GM18517 (cell line): ENCODE measurements around the gene HOXA3.
A peak's percentile ranks its signal among the peaks of the same experiment; 100 is the strongest.

Experiments used
- ATAC-seq: cut with Tn5 transposase; IDR thresholded peaks from one replicate; pipeline ENCODE4 v1.9.1; 2021; ENCODE audit warnings: mild to moderate bottlenecking, moderate library complexity; ENCODE audit not compliant: unreplicated experiment

Gene HOXA3

DNA sequence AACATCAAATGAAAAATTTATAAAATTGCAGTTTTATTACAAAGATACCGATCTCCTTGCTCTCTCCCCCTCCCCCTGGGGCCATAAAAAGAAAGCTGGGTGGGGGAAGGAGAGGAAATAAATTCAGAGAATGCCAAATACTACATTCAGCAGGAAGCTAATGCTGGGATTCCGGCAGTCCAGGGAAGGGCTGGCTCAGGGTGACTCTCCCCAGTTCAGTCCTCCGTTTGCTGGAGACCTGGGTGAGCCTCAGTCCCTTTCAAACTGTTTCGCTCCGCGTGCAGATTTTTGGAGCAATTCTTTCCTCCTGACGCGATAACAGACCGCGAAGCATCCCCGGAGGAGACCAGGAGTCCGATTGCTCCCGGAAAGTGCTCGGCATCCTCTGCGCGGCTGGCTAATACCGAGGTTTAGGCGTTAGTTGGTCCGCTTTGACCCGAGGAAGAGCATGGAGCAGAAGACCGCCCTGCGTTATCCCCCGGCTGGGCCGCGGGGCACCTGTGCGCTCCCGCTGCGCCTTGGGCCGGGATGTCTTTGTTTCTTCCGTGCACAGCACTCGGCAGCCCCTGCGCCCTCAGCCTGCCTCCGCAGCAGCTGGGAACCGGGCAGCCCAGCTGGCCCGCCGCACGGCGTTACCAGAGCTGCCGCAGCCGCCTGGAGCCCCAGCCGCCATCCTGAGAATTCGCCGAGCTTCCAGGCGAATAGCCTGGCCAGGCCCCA, 46.0 kb downstream of the HOXA3 start:
- no peak for ATAC-seq

DNA sequence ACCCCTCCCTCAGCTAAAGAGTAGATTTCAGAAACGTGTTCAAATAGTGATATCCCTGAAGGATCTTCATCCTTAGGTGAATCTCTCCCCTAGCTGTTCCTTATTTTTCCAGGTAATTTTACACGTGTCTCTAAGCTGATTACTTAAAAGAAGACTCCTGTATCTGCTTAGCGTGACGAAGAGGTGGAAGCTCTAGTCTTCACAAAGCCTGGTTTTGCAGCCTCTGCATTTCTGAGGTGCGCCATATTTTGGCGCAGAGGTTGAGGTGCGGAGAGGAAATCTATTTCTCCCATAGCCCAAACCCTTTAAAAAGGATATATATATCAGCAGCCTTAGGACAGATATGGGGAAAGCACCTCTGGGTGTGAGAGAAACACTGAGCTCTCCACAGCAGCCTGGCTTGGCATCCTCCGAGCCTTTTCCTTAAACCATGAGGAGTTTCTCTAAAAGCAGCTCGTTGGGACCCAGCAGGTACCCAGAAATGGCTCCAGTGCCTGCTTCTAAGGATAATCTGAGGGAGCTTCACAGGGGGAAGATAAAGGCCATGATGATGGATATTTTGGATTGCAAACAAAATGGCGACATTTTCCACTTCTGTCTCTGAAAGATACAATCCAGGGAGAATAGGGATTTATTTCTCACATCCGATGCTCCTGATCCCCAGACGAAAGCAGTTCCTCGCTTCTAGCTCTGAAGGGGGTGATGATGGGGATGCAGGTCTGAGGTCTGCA, 46.9 kb downstream of the HOXA3 start:
- no peak for ATAC-seq

DNA sequence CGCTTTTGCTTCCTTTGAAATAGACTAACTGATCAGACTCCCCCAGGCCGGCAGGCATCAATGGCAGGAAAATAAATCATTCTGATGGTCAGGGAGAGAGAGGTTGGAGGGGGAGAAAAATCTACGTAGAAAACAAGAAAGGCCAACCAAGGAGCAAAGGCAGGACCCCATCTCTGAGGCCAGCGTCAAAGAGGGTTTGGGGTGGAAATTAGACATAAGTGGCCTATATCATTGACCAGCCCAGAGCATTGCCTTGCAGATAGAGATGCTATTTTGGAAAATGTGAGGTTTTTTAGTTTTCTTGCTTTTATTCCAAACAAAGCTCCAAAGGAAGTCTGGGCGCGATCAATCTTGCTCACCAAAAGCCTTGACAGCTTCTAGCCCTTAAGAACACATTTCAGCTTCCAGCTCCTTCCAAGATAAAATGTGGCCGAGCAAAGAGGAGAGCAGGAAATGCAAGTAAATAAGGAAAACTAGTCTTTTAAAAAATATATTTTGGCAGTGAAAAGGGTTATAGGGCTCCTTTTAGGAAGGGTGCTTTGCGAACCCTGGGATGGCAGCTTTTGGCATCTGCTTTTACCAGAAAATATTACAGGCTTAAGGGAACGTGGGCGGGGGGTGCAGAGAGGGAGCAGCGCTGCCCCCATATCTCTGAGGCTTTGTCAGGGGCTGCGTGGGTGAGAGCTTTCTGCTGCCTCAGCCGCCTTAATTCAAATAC, 47.9 kb downstream of the HOXA3 start:
- no peak for ATAC-seq

DNA sequence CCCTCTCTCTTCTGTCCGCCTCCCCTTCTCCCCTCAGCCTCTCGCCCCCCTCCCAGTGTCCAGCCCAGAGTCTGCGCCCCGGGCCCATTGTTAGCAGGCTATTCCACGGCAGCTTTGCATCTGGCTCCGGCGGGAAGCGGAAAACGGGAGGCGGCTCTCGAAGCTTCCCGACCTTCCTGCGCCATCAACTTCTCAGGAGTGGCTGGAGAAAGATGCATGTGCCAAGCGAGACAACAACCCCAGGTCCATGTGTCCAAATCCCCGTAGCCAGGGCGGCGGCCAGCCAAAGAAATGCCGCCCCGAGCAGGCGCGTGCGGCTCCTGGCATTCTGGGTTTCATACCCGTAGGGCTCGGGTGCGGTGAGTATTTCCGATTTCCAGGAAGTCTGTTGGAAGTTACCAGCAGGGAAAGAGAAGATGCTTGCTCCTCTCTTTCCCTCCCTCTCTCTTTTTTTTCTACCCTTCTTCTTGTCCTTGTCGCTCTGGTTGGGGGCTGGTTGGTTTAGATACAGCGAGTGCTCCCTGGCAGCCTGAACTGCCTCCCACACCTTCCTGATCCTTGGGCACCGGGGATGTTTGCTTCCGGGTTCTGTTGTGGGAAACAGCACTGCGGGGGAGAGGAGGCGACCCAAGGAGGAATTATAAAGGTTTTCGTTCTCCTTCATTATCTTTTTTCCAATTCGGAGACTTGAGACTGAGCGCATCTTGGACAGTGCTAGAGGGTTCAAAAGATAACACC, 48.7 kb downstream of the HOXA3 start:
- ATAC-seq = no peak

DNA sequence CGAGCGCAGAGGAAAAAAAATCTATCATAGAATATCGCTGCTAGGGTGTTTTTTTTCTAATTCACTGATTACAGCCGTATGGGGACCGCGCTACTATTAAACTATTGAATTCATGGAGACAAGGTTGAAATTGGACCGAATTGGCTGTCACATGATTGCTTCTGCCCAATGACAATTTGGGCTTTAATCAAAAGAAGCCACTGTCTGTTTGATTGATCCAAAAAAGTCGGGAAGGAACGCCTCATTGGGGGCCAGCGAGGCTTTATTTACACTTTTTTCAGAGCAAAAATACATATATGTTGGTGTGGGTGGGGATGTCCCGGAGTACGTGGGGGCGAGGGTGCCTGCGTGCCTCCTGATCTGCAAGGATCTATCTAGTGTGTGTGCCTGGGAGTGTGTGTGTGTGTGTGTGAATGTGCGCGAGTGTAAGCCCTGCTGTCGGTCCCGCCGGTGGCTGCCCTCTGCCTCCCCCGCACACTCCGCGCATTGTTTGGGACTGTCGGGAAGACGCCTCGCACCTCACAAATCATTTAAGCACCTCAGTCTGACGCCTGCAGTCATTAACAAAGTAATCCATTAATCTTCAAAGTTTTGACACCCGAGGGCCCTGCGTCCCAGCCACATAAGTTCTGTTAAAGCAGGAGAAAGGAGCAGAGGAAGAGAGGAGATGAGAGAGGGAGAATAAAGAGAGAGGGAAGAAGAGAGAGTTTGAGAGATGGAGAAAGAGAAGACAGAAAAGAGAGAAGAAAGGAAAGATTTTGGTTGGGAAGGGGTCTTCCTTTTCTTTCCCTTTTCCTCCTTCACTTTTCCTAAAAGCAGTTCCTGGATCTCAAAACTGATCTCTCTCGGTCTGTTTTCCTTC, 49.6 kb downstream of the HOXA3 start, which contains the start of gene HOXA2:
Gene HOXA2 (minus strand): TSS at position 103 of the 862 bp plus-strand sequence. CDS start 183 bp downstream, outside the sequence.
- no peak for ATAC-seq

DNA sequence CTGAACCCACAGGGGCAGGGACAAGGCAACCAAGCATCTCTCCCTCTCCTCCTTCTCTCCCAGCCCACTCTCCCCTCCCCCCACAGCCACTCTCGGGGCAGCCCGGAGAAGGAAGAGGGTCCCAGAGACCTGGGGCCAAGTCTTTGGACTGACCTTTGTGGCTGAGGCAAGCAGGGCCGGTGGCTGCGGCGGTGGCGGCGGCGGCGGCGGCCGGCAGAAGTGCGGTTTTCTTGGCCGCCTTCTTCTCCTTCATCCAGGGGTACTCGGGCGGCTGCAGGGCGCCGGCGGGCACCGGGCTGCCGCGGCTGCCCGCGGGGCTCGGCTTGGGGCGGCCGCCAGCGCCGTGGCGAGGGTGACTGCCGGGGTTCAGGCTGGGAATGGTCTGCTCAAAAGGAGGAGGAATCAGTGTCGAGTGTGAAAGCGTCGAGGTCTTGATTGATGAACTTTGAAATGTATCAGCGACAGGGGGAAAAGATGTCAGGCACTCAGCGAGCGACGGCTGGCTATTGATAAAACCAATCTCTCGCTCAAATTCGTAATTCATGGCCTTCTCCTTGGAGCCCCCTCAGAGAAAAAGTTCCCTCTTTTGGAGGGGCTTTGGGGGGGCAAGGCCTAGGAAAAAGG, 50.3 kb downstream of the HOXA3 start:
- no peak for ATAC-seq

DNA sequence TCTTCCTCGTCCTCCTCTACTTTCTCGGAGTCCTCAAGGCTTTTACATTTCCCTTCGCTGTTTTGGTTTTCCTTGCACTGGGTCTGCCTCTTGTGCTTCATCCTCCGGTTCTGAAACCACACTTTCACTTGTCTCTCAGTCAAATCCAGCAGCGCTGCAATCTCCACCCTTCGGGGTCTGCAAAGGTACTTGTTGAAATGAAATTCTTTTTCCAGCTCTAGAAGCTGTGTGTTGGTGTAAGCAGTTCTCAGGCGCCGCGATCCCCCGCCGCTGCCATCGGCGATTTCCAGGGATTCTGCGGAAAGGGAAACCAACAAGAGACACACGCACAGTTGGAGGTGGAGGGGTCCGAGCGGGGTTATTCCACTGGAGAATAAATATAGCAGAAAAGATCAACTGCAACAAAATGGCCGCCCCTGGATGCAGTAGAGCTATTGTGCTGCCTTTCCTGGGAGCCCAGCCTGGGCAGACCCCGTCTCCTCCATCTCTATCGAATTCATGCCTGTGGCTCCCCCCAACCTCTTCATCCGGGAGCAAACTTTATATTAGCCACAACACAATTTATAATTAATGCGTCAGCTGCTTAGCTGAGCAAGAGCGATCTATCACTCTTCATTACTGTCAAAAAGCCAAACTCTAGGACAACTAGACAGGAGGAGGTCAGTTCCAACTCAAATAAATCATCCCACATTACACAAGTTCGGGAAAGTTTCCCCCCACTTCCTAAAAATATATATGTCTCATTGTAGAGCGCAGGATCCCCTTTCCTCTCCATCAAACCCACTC, 51.0 kb downstream of the HOXA3 start:
- no peak for ATAC-seq

DNA sequence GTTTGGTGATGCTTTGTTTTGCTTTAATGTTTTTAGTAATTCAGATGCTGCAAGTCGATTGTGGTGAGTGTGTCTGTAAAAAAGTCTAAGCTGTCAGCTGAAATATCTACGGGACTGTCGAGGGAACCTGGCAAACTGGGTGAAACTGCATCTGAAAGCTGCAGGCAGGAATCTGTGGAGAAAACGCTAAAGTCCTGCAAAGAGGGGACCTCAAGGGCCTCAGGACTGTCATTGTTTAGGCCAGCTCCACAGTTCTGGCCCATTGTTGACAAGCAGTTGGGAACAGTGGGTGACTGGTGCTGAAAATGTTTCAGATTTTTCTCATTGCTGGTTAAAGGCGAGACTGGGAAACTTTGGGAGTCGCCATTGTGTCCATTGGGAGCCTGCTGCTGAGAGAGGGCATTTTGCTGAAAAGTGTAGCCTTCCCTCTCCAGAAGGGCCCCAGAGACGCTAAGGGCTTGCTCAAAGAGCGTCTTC, 51.7 kb downstream of the HOXA3 start:
- no peak for ATAC-seq

DNA sequence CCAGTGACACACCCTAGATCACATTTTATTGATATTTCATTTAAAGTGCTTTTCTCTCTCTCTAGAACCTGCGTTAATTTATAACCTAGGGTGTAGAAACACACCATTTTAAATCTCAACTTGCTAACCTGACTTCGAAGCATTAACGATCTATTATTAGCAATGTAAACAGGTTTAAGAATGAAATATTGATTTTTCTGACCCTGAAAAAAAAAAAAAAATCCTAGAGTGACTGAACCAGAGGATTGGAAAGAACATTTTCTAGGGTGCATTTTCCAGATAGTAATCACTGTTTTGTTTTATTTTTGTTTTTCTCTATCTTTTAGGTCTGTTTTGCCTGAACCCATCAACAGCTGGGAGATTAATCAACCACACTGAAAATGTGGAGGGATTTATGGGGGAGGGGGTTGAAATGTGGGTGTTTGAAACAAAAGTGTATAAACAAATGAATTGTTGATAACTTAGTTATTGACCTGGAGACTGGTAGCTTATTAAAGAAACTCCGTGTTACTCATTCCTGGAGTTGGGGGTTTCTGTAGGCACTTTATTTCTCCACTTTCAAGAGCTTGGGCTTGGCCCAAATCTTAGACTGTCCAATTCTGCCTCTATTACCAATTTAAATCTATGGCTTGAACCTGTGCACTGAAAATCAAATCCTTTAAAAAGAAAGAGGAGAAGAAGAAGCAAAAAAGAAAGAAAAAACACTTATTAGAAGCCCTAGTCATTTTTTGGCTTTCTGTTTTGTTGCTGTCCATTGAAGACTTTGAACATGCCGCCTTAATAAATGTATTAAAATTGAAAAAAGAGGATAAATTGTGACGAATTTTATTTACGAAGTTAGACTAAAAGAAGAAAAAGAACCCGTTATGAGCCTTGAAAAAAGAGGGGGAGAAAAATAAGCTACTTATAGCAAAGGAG, 52.7 kb downstream of the HOXA3 start:
- ATAC-seq = no peak

DNA sequence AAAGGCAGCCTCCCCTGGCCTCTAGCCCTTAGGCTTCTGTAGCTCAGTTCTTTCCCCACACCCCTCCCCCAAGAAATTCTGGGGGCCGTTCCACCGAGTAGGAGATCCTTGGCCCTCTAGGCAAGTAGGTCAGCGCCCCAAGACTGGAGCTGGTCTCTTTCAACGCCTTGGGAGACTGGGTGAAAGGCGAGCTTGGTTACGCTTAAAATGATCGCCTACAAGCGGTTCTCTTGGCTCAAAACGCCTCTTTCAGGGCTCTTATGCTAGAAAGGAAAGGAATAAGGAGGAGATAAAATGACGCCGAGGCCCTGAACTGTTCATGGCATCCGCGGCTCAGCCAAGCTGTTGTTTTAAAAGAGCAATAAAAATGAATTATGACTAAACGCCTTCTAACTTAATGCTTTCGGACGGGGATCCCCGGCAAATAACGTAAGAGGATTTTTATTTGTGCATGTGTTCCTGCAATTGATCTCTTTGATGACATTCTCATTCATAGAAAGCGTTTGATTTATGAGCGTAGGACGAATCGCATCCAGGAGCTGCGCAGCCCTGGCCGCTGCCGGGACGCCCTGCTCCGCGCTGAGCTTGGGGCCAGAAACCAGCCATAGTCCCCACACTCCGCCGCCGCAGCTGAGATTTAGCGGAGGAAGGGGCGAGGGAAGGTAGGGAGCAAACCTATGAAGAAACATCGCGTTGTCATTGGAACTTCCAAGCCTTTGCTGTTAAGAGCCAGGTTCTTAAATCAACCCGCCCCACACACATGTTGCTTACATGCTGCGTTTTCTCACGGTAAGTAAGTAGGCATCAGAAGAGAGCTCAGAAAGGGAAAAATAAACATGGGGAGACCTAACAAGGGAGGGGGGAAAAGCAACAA, 53.6 kb downstream of the HOXA3 start:
- no peak for ATAC-seq

DNA sequence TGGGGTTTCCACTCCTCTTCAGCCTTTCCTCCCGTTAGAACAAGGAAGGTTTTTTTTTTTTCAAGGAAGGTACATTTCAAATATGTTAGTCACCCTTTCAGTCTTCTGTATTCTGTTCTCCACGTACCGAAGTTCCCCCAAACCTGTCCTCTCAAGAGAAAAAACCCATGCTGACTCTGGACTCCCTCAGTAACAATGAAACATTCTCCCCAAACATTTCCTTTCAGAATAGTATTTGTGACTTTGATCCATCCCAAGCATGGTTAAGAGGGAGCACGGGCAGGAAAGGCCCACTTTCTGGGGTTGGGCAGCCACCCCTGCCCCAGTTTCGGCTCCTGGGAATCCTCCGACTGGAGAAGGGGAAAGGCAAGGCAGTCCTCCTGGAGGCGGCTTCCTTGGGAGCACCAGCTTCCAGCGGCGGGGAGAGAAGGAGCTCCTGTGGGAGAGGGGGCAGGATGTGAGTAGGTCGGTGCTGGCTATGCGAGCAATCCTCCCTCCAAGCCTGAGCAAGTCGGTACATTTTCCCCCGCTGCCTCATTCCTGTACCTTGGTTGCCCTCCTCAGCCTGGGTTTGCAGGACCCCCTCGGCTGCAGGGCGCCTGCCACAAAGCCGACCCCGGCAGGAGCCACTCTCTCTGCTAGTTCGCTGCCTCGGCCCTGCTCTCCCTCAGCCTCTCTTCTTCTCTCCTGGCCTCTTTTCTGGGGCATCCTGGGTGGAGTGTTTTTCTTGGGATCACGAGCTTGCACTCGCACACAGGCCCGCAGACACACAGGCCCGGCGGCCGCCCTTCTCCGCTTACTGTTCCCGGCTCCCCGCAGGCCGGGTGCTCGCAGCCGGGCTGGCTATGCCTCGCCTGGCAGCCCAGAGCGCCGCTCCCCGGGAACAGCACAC, 54.5 kb downstream of the HOXA3 start:
- no peak for ATAC-seq

DNA sequence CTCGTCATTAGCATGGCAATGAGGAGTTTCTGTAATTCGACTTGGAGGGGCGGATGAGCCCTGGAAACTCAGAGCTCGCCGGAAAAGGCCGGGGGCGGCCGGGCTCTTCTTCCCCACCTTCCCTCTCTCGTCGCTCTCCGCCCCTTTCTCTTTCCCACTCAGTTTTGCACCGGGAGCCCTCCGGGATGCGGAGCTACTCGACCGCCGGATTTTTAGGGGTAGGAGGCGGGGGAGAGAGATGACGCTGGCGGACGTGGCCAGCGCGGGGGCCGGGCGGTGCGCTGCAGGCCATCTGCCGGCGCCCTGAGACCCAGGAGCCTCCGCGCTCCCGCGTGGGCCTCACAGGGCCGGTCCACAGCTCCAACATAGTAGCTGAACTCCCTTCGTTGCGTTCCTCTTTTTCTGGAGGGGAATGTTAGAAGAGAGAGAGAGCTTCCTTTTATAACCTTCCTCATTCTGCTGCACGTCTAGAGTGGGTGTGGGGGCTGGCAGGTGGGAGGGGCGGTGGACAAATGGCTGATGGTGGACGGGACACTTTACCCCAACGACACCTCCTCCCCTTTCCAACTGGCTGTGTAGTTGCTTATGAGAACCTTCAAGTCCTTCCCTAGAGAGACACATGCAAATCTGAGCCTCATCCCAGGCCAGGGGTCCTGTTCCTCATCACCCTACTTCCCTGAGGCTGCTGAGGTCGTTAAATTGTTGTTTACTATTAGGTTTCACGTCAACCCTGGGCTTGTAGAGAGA, 55.4 kb downstream of the HOXA3 start:
- ATAC-seq = no peak

DNA sequence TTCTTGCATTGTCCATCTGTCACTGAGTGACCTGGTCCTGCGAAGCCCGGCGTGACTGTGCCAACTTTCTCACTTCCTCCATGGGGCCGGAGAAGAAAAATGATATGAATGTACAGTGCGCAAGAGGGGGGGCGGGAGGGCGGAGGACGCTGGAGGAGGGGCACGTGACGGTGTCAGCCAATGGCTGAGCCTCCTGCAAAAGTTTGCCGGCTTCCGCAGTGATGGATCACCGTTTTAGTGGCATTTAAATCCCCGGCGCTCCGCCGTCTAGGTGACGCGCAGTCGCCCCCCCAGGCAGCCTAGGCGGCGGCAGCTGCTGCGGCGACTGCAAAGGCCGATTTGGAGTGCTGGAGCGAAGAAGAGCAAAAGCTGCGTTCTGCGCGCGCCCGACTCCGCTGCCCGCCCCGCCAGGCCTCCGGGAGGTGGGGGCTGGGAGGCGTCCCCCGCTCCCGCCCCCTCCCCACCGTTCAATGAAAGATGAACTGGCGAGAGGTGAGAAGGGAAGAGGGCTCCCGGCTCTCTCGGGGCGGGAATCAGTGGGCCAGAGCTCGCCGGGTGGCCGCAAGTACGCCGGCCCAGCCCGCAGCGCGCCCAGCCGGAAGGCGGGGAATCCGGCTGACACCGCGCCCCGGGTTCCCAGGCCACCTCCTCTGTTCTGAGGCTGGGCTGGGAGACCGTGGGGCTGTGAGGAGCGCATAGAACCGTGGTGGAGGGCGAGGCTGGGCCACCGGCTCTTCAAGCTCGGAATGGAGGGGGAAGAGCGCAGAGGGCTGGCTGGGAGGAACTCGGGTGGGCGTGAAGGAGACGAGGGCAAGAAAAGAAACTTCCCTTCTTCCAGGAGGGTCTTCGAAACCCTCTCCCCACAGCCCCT, 56.3 kb downstream of the HOXA3 start, which contains the start of gene HOXA1:
Gene HOXA1 (minus strand): TSS at position 104 of the 871 bp plus-strand sequence. CDS start 88 bp downstream, at position 16.
- ATAC-seq = peak; percentile 80
